Measurements from ENCODE around the gene CAP1.
"Not testable (repeated sequence)": the region's sequence is repeated elsewhere in the genome, so short reads cannot be mapped to it uniquely, and the experiment has no call there.

CAP1 gene

GRCh38 chr1:40040511-40041465, at the start of gene CAP1:
Gene CAP1, plus strand, starts transcription at chr1:40040729. Its CDS starts 18,618 bp downstream, at chr1:40059347.
- no peaks in the 10 kb centered on the region for H3K27me3 ChIP-seq (ENCODE audit: insufficient read depth, low read length)
- H3K4me1 ChIP-seq (ENCODE audit: control insufficient read depth, insufficient read depth, low read length, unreplicated experiment), result peaks cover 58% of the 10 kb centered on the region
- H2AFZ ChIP-seq (ENCODE audit: low read length, unreplicated experiment), result peak within 1 kb of the TSS; percentile 64
- peaks cover 51% of the 10 kb centered on the region for H3K79me2 ChIP-seq (ENCODE audit: control insufficient read depth, insufficient read depth, low read length, unreplicated experiment)
- peak within 1 kb of the TSS; percentile 90 for H3K4me3 ChIP-seq (ENCODE audit: low read depth, low read length)
- peaks cover 6% of the 10 kb centered on the region; the same call in 1 of the 2 replicates for H3K36me3 ChIP-seq (ENCODE audit: insufficient read depth, low read length)
- H3K27ac ChIP-seq (ENCODE audit: low read depth, low read length), result peak within 1 kb of the TSS; percentile 95

GRCh38 chr1:39992234-39992633, 48.3 kb upstream of the CAP1 start:
- no peaks in the 10 kb centered on the region for H3K27me3 ChIP-seq (ENCODE audit: insufficient read depth, low read length)
- no peaks in the 10 kb centered on the region for H3K36me3 ChIP-seq (ENCODE audit: insufficient read depth, low read length)
- H2AFZ ChIP-seq (ENCODE audit: low read length, unreplicated experiment), result no peak overlapping the region
- H3K27ac ChIP-seq (ENCODE audit: low read depth, low read length), result no peak overlapping the region
- no peaks in the 10 kb centered on the region for H3K4me1 ChIP-seq (ENCODE audit: control insufficient read depth, insufficient read depth, low read length, unreplicated experiment)
- no peaks in the 10 kb centered on the region for H3K79me2 ChIP-seq (ENCODE audit: control insufficient read depth, insufficient read depth, low read length, unreplicated experiment)
- H3K4me3 ChIP-seq (ENCODE audit: low read depth, low read length), result no peak overlapping the region

GRCh38 chr1:39992888-39993287, 47.6 kb upstream of the CAP1 start:
- Histone ChIP-seq H3K27me3 (ENCODE audit: insufficient read depth, low read length) (no peaks in the 10 kb centered on the region), H3K36me3 (ENCODE audit: insufficient read depth, low read length) (no peaks in the 10 kb centered on the region), H3K4me1 (ENCODE audit: control insufficient read depth, insufficient read depth, low read length, unreplicated experiment) (no peaks in the 10 kb centered on the region)

GRCh38 chr1:39995973-39996393, 44.5 kb upstream of the CAP1 start:
- Histone ChIP-seq H2AFZ (ENCODE audit: low read length, unreplicated experiment) (no peak overlapping the region), H3K27me3 (ENCODE audit: insufficient read depth, low read length) (no peaks in the 10 kb centered on the region)

More at GRCh38 chr1:39992888-39993287, 47.6 kb upstream of the CAP1 start:
- no peak overlapping the region for H2AFZ ChIP-seq (ENCODE audit: low read length, unreplicated experiment)
- H3K27ac ChIP-seq (ENCODE audit: low read depth, low read length), result no peak overlapping the region
- no peaks in the 10 kb centered on the region for H3K79me2 ChIP-seq (ENCODE audit: control insufficient read depth, insufficient read depth, low read length, unreplicated experiment)
- no peak overlapping the region for H3K4me3 ChIP-seq (ENCODE audit: low read depth, low read length)

DNA sequence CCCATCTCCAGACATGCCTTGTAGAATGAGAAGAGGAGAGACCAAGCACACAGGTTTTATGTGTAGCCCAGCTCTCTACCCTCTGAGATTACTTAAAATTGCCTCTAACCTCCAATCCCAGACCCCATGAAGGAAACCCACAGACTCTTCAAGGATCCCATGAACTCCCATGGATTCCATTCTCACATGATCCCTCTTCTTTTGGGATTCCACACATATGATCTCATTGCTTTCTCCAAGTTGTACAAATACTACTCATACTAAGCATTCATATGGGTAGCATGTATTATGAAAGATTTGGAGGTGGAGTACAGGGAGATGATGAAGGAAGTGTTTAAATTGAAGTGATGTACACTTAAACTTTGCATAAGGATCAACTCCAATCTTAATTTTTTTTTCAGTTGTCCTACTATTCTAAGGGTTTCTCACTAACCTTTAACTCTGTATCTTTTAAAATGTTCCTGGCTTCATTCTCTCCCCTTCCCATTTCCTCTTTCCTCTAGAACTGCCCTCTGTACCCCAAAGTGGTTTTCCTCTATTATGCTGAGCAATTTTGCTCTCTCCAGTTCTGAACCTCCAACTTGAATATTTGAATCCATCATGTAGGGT, 44.0 kb upstream of the CAP1 start:
- H3K36me3 ChIP-seq (ENCODE audit: insufficient read depth, low read length), result no peaks in the 10 kb centered on the region
- H3K27ac ChIP-seq (ENCODE audit: low read depth, low read length), result no peak overlapping the region
- no peaks in the 10 kb centered on the region for H3K27me3 ChIP-seq (ENCODE audit: insufficient read depth, low read length)
- H3K4me1 ChIP-seq (ENCODE audit: control insufficient read depth, insufficient read depth, low read length, unreplicated experiment), result no peaks in the 10 kb centered on the region
- no peaks in the 10 kb centered on the region for H3K79me2 ChIP-seq (ENCODE audit: control insufficient read depth, insufficient read depth, low read length, unreplicated experiment)
- no peak overlapping the region for H3K4me3 ChIP-seq (ENCODE audit: low read depth, low read length)
- H2AFZ ChIP-seq (ENCODE audit: low read length, unreplicated experiment), result no peak overlapping the region

More at GRCh38 chr1:39995973-39996393, 44.5 kb upstream of the CAP1 start:
- no peak overlapping the region for H3K4me3 ChIP-seq (ENCODE audit: low read depth, low read length)
- H3K4me1 ChIP-seq (ENCODE audit: control insufficient read depth, insufficient read depth, low read length, unreplicated experiment), result no peaks in the 10 kb centered on the region
- H3K27ac ChIP-seq (ENCODE audit: low read depth, low read length), result no peak overlapping the region
- no peaks in the 10 kb centered on the region for H3K36me3 ChIP-seq (ENCODE audit: insufficient read depth, low read length)
- H3K79me2 ChIP-seq (ENCODE audit: control insufficient read depth, insufficient read depth, low read length, unreplicated experiment), result no peaks in the 10 kb centered on the region

DNA sequence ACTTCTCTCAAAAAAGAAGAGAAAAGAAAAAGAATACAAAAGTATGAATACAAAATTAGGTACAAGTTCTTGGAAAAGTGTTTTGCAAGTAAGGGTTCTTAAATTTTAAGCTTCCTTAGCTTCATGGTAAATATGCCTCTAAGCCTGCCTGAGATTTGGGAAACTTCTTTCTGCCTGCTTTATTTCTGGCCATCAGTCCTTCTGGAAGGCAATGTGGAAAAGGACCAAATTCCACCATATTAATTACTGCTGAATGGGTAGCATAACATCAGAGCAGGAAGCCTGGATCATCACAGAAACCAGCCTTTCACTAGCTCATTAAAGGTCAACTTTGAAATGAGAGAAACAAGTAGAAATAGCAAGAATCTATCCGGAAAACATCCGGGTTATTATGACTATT, 39.1 kb upstream of the CAP1 start:
- H3K27ac ChIP-seq (ENCODE audit: low read depth, low read length), result no peak overlapping the region
- H3K79me2 ChIP-seq (ENCODE audit: control insufficient read depth, insufficient read depth, low read length, unreplicated experiment), result no peaks in the 10 kb centered on the region
- no peak overlapping the region for H2AFZ ChIP-seq (ENCODE audit: low read length, unreplicated experiment)
- no peaks in the 10 kb centered on the region for H3K36me3 ChIP-seq (ENCODE audit: insufficient read depth, low read length)
- no peak overlapping the region for H3K4me3 ChIP-seq (ENCODE audit: low read depth, low read length)
- H3K27me3 ChIP-seq (ENCODE audit: insufficient read depth, low read length), result peaks cover 6% of the 10 kb centered on the region; the same call in 1 of the 2 replicates
- no peaks in the 10 kb centered on the region for H3K4me1 ChIP-seq (ENCODE audit: control insufficient read depth, insufficient read depth, low read length, unreplicated experiment)

DNA sequence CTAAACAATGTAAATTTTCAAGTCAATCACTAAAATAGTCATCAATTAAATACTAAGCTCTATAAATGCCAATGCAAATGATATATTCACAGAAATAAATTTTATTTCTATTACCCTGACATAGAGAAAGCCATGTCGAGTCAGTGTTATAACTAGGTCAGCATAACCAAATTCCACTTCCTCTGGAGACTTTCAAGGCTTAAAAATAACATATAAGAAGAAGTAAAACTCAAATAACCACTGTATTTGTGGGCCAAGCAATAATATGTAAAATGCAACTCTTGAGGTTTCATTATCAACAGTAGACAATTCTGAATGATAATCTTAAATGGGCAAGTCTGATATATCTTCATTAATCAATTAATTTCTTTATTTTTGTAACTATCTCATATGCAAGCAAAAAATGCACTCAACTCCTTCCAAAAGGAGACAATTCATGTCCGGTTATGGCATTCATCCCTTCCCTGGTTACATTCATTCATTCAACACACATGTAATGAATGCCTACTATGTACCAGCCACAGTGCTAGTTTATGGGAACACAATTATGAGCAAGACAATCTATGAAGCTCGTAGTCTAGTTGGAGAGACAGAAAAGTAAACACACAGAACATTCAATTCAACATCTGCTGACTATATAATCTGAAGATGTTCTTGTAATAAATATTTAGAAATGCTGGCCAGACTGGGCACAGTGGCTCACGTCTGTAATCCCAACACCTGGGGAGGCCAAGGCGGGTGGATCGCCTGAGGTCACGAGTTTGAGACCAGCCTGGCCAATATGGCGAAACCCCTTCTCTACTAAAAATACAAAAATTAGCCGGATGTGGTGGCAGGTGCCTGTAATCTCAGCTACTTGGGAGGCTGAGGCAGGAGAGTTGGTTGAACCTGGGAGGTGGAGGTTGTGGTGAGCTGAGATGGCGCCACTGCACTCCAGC, 37.1 kb upstream of the CAP1 start:
- H3K4me3 ChIP-seq (ENCODE audit: low read depth, low read length), result no peak overlapping the region
- H3K27me3 ChIP-seq (ENCODE audit: insufficient read depth, low read length), result peaks cover 6% of the 10 kb centered on the region; the same call in 1 of the 2 replicates
- H3K36me3 ChIP-seq (ENCODE audit: insufficient read depth, low read length), result no peaks in the 10 kb centered on the region
- no peak overlapping the region for H2AFZ ChIP-seq (ENCODE audit: low read length, unreplicated experiment)
- H3K4me1 ChIP-seq (ENCODE audit: control insufficient read depth, insufficient read depth, low read length, unreplicated experiment), result no peaks in the 10 kb centered on the region
- no peaks in the 10 kb centered on the region for H3K79me2 ChIP-seq (ENCODE audit: control insufficient read depth, insufficient read depth, low read length, unreplicated experiment)
- no peak overlapping the region for H3K27ac ChIP-seq (ENCODE audit: low read depth, low read length)

- H3K4me3 ChIP-seq (ENCODE audit: low read depth, low read length), result no peak overlapping the region
- no peaks in the 10 kb centered on the region for H3K4me1 ChIP-seq (ENCODE audit: control insufficient read depth, insufficient read depth, low read length, unreplicated experiment)
- H3K27me3 ChIP-seq (ENCODE audit: insufficient read depth, low read length), result peaks cover 6% of the 10 kb centered on the region; the same call in 1 of the 2 replicates
- no peaks in the 10 kb centered on the region for H3K36me3 ChIP-seq (ENCODE audit: insufficient read depth, low read length)
- H2AFZ ChIP-seq (ENCODE audit: low read length, unreplicated experiment), result no peak overlapping the region
- no peak overlapping the region for H3K27ac ChIP-seq (ENCODE audit: low read depth, low read length)
- no peaks in the 10 kb centered on the region for H3K79me2 ChIP-seq (ENCODE audit: control insufficient read depth, insufficient read depth, low read length, unreplicated experiment)
Observed at GRCh38 chr1:40004857-40005256, 35.7 kb upstream of the CAP1 start.

GRCh38 chr1:40007481-40008034, 33.0 kb upstream of the CAP1 start:
- H3K36me3 ChIP-seq (ENCODE audit: insufficient read depth, low read length); H3K79me2 ChIP-seq (ENCODE audit: control insufficient read depth, insufficient read depth, low read length, unreplicated experiment); H3K27ac ChIP-seq (ENCODE audit: low read depth, low read length); H3K4me1 ChIP-seq (ENCODE audit: control insufficient read depth, insufficient read depth, low read length, unreplicated experiment); H2AFZ ChIP-seq (ENCODE audit: low read length, unreplicated experiment); H3K4me3 ChIP-seq (ENCODE audit: low read depth, low read length); H3K27me3 ChIP-seq (ENCODE audit: insufficient read depth, low read length): not testable (repeated sequence)

DNA sequence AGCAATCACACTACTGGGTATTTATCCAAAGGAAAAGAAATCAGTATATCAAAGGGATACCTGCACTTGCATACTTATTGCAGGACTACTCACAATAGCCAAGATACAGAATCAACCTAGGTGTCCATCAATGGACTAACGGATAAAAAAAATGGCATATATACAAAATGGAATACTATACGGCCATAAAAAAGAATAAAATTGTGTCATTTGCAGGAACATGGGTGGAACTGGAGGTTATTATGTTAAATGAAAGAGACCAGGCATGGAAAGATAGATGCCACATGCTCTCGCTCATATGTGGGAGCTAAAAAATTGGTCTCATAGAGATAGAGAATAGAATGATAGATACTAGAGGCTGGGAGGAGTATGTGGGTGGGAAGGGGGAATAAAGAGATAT, 29.3 kb upstream of the CAP1 start:
- H3K27me3 ChIP-seq (ENCODE audit: insufficient read depth, low read length), result peaks cover under 1% of the 10 kb centered on the region; the same call in 1 of the 2 replicates

More for the DNA sequence above, 29.3 kb upstream of the CAP1 start:
- Histone ChIP-seq H3K4me3 (ENCODE audit: low read depth, low read length) (no peak overlapping the region), H3K4me1 (ENCODE audit: control insufficient read depth, insufficient read depth, low read length, unreplicated experiment) (peaks cover 19% of the 10 kb centered on the region), H3K79me2 (ENCODE audit: control insufficient read depth, insufficient read depth, low read length, unreplicated experiment) (no peaks in the 10 kb centered on the region), H3K27ac (ENCODE audit: low read depth, low read length) (no peak overlapping the region), H2AFZ (ENCODE audit: low read length, unreplicated experiment) (no peak overlapping the region), H3K36me3 (ENCODE audit: insufficient read depth, low read length) (no peaks in the 10 kb centered on the region)

Data from ACC112 (cell line).